ENCODE data around the gene ADAD1.
"Not testable (repeated sequence)": the region's sequence is repeated elsewhere in the genome, so short reads cannot be mapped to it uniquely, and the experiment has no call there.

ADAD1 gene

DNA sequence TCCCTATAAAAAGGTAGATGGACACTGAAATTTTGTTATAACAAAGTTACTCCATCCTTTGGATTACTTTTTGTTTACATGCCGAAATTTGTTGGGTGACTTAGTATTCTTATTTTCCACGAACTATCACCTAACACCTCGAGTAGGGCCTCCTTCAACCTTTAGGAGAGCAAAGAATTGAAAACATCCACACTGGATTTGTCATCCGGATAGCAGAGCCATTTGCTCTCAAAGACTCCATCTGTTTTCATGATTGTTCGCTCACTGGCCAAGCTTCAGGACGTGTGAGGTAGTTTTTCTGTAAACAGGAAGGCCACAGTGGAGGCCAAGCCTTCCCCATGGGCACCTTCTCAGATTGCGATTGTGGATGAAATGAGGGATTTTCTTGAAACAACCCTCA is at the start of gene ADAD1:
ADAD1 (plus strand) TSS at position 301 of the 400 bp plus-strand sequence. CDS start 1,059 bp downstream, outside the sequence.
- DNase-seq, result no peak

DNA sequence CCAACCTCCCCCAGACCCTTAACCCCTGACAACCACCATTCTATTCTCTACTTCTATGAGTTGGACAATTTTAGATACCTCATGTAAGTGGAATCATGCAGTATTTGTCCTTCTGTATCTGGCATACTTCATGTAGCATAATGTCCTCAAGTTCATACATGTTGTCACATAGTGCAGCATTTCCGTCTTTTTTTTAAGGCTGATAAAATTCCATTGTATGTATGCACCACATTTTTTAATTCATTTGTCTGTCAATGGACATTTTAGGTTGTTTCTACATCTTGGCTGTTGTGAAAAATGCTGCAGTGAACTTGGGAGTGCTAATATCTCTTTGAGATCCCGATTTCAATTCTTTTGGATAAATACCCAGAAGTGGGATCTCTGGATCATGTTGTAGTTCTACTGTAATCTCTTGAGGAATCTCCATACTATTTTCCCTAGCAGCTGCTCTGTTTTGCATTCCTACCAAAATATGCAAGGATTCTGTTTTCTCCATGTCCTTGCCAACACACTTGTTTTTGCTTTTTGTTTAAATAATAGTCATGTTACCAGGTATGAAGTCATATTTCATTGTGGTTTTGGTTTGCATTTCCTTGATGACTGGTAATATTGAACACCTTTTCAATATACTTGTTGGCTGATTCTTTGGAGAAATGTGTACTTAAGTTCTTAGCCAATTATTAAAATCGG is 48.8 kb upstream of the ADAD1 start:
- no peak for DNase-seq

- DNase-seq, result no peak
These were observed 47.6 kb upstream of the ADAD1 start for GRCh38 chr4:122331195-122331594.

GRCh38 chr4:122334828-122335227 is 44.0 kb upstream of the ADAD1 start:
- DNase-seq, result no peak

DNA sequence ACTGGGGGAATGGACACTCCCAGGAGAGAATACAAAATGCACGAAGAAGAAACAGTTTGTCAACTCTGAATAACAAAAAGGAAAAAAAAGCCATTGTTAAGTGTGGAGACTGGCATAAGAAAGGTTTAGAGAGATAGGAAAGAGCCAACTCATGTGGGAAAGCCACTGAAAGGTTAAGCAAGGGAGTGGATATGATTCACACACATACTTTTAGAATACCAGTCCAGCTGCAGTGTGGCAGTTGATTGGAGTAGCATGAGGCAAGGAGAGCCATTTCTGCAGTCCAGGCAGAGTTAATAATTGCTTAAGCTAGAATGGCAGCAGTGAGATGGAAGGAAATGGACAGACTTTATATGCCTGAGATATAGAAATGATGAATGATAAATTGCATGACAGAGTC is 36.9 kb upstream of the ADAD1 start:
- DNase-seq, result no peak

- no peak for DNase-seq
These were observed 32.8 kb upstream of the ADAD1 start for GRCh38 chr4:122346036-122346435.

GRCh38 chr4:122346503-122346902 is 32.3 kb upstream of the ADAD1 start:
- no peak for DNase-seq

- no peak for DNase-seq
These were observed 22.4 kb upstream of the ADAD1 start for GRCh38 chr4:122356317-122356808.

DNA sequence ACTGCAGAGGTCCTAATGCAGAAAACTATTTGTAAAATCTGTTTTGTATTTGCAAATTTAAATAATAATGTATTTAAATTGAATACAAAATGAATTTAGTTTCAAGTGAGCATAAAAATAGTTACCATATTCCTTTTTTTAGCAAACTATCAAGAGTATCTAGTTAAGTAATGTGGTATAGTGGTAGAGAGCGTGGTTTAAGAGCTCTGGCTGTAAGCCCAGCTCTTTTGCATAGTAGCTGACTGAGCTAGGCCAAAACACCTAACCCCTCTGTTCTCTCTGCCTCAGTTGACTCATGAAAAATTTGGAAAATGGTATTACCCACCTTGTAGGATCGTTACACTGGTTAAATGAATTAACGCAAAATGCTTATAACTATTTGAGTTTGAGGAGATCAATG is 18.1 kb upstream of the ADAD1 start:
- no peak for DNase-seq

GRCh38 chr4:122364700-122365404 is 14.0 kb upstream of the ADAD1 start:
- no peak for DNase-seq

DNA sequence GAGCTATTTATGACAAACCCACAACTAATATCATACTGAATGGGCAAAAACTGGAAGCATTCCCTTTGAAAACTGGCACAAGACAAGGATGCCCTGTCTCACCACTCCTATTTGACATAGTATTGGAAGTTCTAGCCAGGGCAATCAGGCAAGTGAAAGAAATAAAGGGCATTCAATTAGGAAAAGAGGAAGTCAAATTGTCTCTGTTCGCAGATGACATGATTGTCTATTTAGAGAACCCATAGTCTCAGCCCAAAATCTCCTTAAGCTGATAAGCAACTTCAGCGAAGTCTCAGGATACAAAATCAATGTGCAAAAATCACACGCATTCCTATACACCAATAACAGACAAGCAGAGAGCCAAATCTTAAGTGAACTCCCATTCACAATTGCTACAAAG is 10.0 kb upstream of the ADAD1 start:
- DNase-seq, result not testable (repeated sequence)

- no peak for DNase-seq
These were observed 1.5 kb upstream of the ADAD1 start for GRCh38 chr4:122377352-122377751.

GRCh38 chr4:122379239-122379638 is 428 bp downstream of the ADAD1 start:
- DNase-seq, result no peak

GRCh38 chr4:122383341-122383740 is 4.5 kb downstream of the ADAD1 start:
- DNase-seq, result no peak

GRCh38 chr4:122384245-122384644 is 5.4 kb downstream of the ADAD1 start:
- DNase-seq, result no peak

DNA sequence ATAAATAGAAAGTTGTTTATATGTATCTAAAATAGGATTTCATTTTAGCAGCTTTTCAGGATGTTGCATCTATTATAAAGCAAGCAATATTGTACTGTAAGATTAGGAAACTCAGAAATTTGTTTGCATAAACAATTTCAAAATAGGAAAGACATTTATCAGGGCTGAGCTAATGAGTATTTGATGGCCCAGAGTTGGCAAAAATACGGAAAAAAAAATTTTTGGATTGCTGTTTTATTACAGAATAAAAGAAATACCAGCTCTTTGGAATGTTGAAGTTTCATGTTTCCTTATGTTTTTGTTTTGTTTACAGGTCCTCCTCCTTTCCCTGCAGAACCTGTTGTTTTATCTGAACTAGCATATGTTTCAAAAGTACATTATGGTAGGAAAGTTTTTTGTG is 14.5 kb downstream of the ADAD1 start:
- DNase-seq, result no peak

DNA sequence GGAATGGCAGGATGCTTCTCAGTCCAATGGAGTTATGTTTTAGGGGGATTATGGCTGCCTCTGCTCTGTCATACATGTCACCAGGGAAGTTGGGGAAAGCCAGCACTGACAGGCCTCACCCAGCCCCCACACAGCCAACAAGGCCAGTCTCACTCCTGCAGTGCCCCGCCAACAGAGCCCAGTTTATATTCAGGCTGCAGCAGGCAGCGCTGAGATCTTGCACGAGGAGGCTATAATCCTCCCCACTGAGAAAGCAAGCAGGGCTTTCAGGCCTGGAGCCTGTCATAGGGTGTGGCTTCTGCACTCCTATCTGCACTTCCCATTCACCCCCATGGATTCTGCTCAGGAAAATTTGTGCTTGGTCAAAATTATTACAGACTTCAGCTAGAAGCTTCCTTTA is 25.1 kb downstream of the ADAD1 start:
- no peak for DNase-seq

DNA sequence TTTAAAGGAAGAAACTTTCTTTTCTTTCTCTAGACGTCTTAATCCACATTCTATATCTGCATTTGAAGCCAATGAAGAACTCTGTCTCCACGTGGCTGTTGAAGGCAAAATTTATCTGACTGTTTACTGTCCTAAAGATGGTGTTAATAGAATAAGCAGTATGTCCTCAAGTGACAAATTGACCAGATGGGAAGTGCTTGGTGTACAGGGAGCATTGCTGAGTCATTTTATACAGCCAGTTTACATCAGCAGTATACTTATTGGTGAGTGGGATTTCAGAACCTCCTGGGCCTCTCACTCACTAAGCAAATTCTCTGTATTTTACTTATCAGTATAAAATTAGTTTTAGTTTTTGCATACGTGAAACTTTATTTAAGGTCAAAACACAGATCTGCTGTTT is 33.7 kb downstream of the ADAD1 start:
- no peak for DNase-seq

GRCh38 chr4:122423246-122423645 is 44.4 kb downstream of the ADAD1 start:
- no peak for DNase-seq

- no peak for DNase-seq
These were observed 52.5 kb downstream of the ADAD1 start for GRCh38 chr4:122431351-122431750.

DNA sequence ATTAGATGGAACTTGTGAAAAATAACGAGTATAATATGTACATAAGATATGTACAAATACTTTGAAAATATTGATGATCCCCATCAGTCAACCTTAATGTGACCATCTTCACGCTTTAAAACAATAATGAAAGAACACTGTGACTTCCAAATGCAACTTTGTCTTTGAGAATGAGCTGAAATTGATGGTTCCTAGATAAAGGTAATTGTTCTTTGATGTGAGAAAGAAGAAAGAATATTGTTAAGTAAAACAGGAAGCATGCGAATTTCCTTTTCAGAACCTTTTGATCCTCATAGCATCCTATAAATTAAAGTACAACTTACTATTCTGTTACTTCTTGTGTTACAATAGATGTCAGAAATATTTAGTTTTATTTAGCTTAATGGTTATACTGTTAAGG is 55.5 kb downstream of the ADAD1 start:
- no peak for DNase-seq

GRCh38 chr4:122450847-122451246 is 72.0 kb downstream of the ADAD1 start:
- no peak for DNase-seq

DNA sequence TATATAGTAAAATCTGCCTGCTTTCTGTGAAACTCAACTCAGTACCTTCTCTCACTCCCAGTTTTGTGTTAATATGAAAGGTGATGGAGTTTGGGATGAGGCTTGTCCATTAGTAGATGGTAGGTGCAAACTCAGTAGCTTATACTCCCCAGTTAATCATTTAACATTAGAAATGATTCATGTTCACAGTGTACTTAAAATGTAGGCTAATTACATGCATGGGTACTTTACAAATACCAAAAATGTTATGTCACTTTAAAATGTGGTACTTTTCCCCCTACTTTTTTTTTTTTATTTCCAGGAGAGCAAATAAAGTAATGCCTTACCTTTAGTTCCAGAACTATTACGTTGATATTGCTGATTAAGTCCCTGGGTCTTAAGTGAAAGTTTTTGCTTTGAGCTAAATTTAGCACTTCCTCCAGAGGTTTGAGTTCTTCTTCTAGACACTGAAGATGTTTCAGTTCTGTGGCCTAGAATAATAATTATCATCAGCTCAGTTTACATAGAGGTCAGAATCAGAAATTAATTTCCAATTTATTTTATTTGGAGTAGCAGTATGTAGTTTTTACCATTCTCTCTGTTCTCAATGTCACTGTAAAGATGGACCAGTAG is 74.7 kb downstream of the ADAD1 start:
- DNase-seq, result no peak

All from cerebellar nuclear complex (tissue), 1 donor.